Hypothalamus (tissue), 51 donors: ENCODE measurements around the gene APCDD1L.
"Not testable (repeated sequence)": the region's sequence is repeated elsewhere in the genome, so short reads cannot be mapped to it uniquely, and the experiment has no call there.

ENCODE experiments used
- DNase-seq, 51 donors: peaks; one replicate each; lab custom pipeline; 2025; lab: John Stamatoyannopoulos, UW

The APCDD1L gene

DNA sequence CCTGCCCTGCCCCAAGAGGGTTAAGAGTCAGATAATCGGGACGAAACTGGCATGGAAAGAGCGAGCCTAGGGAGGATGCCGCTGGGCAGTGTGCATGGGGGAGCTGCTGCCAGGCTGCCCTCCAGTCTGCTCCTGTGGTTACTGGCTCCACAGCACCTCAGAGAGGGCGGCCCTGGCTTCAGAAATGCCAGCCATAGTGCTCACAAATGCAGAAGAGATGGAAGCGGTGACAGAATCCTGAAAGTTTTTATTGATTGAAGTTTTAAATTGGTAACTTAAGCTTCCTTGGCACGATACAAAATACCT lies 68.3 kb downstream of the APCDD1L start:
- no peak for DNase-seq

DNA sequence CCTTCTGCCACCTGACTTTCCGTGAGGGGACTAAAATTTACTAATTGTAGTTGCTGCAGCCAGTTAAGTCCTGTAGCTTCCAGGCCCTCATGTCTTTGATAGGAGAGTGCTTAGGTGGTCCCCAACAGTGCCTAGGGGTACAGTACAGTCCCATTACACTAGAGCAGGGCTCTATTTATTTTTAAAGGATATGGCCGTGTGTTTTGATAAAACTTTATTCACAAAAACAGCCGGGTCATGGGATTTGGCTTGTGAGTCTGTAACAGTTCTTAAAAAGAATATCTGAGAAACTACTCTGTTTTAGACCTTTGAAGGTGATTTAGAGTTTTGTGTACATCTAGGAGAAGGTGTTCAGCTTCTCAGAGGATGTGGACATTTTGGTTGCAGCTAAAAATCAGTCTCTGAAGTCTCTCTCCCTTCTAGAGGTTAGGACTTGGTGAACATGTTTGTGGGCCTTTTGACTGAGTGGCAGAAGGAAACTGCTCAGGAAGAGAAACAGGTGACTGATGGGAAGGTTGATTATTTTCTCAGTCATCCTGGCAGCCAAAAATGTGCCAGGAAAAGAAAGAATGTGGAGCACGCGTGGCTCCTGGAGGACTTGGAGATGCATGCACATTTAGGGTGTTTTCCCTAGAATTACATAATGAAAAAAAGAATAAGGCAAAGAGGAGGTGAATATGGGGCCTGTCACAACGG lies 68.8 kb downstream of the APCDD1L start:
- no peak for DNase-seq

DNA sequence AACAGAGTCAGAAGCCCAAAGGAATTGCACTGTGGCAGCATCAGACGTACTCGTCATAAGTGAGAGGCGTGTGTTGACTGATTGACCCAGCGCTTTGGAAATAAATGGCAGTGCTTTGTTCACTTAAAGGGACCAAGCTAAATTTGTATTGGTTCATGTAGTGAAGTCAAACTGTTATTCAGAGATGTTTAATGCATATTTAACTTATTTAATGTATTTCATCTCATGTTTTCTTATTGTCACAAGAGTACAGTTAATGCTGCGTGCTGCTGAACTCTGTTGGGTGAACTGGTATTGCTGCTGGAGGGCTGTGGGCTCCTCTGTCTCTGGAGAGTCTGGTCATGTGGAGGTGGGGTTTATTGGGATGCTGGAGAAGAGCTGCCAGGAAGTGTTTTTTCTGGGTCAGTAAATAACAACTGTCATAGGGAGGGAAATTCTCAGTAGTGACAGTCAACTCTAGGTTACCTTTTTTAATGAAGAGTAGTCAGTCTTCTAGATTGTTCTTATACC lies 70.4 kb downstream of the APCDD1L start:
- no peak for DNase-seq

DNA sequence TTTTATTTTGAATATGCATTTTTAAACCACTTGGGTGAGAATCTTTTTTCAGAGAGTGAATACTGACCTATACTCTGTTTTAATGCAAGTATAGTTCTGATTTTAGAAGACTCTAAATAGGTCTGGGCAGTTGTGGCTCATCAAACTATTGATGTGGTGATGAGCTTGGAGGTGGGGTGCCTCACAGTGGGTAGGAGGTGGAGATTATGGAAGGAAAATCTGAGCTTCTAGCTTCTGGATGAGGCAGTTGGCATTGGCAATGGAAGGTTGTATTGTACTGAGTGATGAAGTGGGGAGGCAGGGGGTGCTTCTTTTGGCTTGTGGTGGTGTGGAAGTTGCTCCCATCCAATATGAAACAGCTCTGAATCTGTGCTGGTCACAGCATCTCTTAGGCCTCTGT lies 73.5 kb downstream of the APCDD1L start:
- DNase-seq, result no peak

DNA sequence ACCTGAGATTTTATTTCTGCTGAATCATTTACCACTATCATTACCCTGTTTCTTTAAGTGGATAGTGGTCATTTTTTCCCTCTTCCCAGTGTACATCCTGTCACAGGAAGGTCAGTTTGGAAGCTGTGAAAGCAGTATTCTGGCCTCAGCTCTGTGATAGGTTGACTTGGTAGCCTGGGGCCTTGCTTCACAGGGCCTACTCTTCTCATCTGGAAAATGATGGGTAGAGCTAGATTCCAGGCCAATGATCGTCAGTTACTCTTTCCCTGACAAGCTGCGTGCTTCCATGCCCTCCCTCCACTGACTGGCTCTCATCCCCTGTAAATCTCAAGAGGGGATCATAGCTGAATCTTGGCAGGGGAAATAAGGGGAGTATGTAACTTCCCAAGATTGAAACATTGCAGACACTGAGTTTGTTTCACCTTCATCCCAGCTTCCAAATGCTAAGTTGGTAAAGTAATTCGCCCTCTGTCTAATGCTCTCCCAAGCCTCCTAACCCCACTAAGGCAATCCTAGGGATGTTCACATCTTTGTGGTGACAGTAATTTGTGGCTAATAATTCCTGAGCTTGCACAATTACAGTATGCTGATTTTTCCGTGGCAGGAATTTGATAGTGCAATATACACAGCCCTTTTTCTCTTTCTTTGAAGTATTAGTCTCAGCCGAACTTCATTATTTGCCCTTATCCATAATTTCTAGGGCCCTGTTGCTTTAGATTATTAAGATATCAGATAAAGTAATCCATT lies 75.0 kb downstream of the APCDD1L start:
- DNase-seq, result no peak

DNA sequence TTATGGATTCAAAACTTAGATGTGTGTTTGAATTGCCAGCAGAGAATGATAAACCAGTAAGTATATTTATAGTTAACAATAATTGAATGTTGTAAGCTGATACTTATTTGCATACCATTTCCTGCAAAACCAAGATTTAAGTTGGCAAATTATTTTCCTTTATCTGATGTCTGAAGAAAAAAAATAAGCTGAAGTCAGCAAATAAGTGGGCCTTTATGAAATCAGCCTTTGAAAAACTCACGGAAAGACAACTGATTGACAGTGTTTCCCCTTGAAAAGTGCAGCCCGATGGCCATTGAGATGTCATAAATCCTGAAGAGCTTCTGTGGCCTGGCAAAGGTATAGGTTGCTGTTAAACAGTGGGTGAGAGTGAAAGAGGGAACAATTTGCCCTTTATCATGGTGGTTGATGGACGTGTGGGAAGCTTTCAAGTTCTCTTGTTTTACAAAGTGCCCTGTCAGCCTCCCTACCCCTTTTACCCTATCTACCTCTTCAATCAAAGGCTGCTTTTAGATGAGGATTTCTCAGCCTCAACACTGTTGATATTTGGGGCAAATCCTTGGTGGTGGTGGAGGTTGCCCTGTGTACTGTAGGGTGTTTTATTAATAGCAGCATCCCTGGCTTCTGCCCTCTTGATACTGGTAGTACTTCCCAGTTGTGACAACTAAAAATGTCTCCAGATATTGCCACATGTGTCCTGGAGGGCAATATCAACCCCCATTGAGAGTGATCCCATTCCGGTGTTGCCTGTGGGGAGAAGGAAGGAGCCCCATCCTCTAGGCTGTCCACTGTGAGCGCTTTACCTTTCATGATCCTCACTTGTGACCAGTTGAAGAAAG lies 76.0 kb downstream of the APCDD1L start:
- no peak for DNase-seq

DNA sequence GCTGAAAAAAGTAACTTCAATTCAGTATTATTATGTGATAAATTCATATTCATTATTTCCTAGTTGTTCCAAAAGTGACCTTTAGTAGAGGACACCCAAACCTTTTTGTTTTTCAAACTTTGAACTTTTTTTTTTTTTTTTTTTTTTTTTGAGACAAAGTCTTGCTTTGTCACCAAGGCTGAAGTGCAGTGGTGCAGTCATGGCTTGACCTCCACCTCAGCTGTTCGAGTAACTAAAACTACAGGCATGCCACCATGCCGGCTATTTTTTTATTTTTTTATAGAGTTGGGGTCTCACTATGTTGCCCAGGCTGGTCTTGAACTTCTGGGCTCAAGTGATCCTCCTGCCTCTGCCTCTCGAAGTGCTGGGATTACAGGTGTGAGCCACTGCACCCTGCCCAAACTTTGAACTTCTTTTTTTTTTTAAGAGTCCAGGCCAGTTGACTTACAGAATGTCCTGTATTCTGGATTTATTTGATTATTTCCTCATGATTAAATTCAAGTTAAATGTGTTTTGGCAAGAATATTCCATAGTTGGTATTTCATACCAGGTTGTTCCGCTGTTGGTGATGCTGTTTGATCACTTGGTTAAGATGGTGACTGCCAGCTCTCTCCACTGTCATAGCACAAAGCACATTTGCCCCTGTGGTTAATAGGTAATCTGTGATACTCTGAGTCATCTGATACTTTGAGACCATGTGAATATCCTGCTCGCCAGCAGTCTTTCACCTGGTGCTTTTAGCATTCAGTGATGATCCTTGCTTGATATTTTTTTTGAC lies 78.1 kb downstream of the APCDD1L start:
- no peak for DNase-seq

DNA sequence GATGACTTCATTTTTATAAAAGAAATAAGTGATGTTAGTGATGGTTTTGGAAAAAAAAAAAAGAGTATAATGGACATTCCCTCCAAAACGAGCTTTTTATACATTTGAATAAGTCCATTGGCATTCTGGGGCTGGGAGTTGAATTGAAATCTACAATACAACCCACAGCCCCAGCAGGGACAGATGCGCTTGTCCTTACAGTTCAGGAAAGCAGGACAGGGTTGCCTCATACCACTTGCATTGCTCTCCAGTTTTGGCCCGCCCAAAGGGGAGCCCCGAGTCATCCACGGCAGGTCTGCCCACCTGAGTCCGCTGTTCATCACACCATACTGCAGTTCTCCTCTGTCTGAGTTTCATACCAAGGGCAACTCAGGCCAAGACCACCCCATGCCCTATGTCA lies 80.0 kb downstream of the APCDD1L start:
- DNase-seq, result no peak

DNA sequence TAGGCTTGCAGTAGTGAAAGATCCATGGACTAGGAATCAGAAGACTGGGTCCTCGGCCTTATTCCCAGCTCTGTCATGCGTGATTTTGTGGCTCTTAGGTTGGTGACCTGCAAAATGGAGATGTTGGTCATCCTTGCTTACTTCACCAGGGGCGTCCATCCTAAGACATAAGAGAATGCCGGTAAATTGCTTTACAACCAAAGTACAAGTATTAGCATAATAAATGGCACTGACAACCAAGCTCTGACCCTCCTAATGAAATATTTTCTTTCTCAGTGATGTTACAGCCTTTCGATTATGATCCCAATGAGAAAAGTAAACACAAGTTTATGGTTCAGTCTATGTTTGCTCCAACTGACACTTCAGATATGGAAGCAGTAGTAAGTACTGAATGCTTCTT lies 80.9 kb downstream of the APCDD1L start:
- no peak for DNase-seq

DNA sequence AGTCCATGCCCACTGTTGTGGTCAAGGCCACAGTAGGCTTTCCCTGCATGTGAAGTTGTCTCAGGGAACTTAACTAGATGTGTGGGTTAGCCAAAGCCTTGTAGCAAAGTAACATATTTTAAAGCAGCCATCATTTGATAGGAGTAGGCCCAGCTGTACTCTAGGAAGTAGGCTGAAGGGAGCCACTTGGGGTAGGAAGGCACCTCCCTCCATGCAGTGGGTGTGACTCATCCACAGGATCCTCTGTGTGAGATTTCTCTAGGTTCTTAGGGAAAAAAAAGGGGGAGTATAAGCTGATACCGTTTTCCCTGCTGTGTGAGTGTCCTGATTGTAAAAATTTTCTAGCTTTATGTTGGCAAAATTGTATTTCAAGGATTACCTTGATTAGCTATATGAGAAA lies 81.4 kb downstream of the APCDD1L start:
- DNase-seq, result no peak

DNA sequence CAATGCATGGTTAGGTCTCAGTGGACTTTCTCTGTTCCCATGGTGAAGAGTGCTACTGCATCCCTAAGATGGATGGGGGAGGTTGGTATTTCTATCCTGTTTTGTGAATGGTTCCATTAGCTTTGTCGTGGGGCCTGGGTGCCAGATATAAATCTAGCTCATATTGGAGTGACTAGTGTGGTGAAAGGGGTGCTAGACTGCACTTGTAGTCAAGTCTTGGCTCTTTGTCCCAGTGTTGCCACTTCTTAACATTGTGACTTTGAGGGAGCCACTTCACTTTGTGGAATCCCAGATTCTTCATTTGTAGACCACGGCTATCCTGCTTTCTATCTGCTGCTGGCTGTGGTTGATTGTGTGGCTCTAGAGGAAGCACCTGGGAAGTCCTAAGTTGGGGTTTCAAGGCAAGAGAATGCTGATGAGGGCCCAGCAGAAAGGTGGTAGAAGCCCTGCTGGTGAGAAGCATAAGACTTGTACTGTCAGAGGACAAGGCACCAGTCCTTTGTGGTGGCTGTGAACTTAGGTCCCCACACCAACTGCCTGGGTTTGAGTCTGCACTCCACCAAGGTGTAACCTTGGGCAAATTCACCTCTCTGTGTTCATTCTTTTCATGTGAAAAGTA lies 82.1 kb downstream of the APCDD1L start:
- no peak for DNase-seq

DNA sequence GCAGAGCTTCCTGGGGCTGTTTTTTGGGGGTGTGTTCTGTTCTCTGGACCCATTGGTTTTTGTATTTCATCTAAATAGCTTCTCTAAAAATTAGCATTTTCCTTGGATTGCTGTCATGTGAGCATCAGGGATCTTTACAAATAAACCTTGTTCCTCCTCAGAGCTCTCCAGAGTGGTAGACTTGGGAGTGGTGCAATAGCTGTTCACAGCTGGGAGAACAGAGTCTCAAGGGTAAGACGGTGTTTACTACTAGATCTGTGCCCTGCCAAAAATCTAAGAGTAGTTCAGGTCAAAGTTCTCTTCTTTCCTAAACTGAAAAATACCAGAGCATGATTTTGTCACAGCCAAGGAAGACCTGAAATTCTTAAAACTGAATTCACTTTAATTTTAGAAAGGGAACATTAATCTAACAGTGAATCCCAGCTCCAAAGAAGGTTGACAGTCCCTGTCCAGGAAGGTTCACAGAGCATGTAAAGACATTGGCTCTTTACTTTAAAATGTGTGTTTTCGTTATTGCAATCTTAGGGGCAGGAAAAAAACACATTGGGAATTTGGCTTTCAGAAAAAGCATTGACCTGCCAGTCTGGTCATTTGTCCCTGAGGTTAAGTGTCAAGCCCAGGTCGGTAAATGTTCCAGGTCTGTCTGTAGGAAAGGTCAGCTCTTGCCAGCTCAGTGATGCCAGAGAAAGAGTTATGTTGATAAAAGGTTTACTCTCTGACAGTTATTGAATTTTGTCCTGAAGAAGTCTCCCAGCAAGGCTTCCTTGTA lies 82.8 kb downstream of the APCDD1L start:
- DNase-seq, result no peak

DNA sequence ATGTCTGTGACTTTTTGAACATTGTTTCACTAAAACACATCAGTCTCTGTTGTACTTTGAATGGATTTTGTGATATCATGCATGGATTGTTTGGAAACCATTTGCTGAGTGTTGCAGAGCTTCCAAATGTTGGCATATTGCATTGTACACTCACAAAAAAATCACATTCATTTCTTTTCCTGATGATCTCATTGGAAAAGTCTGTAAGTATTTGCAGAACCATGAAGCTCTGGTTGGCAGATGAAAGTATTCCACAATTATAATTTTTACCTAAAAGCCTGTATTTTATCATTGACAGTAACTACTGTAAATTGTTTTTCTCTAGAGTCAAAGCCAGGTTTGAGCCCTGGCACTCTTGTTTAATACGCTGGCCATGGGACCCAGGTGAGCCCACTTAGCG lies 84.1 kb downstream of the APCDD1L start:
- no peak for DNase-seq

DNA sequence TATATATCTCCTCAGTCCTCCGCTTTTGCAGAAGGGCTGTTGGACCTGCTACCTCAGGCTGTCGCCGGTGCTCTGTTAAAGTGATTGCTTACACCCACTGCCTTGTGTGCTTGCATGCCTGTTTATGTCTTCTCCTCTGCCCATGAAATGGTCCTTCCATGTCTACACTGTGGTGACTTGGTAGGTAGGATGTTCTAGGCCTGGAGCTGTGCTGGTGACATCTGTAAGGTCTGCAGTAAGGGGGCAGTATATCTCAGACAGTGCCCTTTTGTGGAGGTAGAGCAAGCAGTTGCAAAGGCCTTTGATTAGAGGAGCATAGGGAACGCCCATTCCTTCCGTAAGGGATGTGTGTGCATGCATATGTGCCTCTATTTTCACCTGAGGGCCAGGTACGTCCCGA lies 85.9 kb downstream of the APCDD1L start:
- no peak for DNase-seq

DNA sequence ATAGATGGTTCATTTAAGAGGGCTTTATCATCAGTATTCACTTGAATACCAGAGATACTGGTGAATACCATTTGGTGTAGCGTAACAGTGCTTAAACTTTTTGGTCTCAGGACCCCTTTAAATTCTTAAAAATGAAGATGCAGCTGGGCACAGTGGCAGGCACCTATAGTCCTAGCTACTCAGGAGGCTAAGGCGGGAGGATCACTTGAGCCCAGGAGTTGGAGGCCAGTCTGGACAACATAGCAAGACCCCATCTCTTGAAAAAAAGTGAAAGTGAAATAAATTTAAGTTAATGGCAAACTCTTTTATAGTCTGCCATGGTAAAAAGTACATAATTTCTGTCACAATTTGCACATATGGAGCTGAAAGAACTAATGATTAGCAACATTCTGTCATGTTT lies 86.8 kb downstream of the APCDD1L start:
- no peak for DNase-seq

DNA sequence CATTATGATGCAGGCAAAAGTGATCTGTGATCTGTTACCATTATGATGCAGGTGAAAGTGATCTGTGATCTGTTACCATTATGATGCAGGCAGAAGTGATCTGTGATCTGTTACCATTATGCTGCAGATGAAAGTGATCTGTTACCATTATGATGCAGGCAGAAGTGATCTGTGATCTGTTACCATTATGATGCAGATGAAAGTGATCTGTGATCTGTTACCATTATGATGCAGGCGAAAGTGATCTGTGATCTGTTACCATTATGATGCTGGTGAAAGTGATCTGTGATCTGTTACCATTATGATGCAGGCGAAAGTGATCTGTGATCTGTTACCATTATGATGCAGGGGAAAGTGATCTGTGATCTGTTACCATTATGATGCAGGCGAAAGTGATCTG lies 87.6 kb downstream of the APCDD1L start:
- DNase-seq, result not testable (repeated sequence)

DNA sequence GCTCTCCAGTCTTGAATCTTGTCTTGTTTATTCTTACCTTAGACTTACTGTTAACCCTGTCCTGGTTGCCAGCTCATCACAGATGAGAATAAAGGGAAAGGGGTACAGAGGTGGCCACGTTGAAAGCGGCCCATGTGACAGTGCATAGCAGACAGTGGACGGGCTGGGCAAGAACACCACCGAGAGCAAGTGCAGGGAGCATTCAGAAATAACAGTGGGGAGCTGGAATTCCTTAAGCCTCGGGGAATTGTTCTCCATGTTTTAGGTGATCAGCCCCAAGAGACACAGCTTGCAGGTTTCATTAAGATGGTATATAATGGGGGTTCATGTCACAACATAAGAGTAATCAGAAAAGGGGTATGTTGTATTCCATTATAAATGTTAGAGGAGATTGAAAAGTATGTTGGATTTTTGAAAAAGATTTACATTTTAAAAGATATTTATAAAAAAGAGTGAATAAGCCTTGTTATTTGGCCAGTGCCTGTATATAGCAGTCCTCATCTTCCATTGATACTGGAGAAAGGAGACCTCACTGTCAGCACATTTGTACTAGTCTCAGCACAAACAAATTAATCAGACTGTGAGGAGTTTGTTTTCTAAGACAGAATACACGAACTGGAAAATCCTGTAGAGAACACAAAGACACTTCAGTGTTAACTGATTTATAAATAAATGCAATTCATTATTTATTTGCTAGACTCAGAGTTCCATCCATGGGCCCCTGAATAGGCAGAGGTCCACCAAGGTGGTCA lies 90.8 kb downstream of the APCDD1L start:
- no peak for DNase-seq

DNA sequence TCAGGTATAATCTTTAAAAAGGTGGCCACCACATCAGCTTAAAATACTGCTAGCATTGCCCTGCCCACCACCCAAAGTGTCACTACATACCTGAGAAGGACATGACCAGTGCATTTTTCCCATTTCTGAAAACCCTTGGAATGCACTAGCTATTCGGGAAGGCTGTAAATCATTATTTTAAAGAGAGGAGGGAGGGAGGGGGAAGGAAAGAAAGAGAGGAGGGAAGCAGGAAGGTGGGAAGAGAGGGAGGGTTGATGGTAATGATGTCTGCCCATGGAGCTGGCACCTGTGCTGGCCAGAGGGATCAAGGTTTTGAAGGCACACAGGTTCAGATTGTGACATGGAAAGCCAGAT lies 93.7 kb downstream of the APCDD1L start:
- no peak for DNase-seq
